ENCODE results near the gene GRIN3B.
"Not testable (repeated sequence)": the region's sequence is repeated elsewhere in the genome, so short reads cannot be mapped to it uniquely, and the experiment has no call there.

The GRIN3B gene

GRCh38 chr19:1017906-1018305 is 17.7 kb downstream of the GRIN3B start:
- Mint-ChIP-seq H3K27ac (no peak overlapping the region), H3K4me1 (peaks cover 33% of the 10 kb centered on the region), H3K4me3 (peak overlapping the region; percentile 91), H3K9me3 (no peaks in the 10 kb centered on the region), H3K36me3 (no peaks in the 10 kb centered on the region), H3K27me3 (no peaks in the 10 kb centered on the region)

- H3K36me3 Mint-ChIP-seq, result no peaks in the 10 kb centered on the region
- H3K4me1 Mint-ChIP-seq, result peaks cover 33% of the 10 kb centered on the region
- peak overlapping the region; percentile 91 for H3K4me3 Mint-ChIP-seq
- no peaks in the 10 kb centered on the region for H3K9me3 Mint-ChIP-seq
- peak overlapping the region; percentile 30 for H3K27ac Mint-ChIP-seq
- H3K27me3 Mint-ChIP-seq, result no peaks in the 10 kb centered on the region
These were observed 18.2 kb downstream of the GRIN3B start for GRCh38 chr19:1018393-1018792.

GRCh38 chr19:1018932-1019615 is 18.9 kb downstream of the GRIN3B start:
- no peaks in the 10 kb centered on the region for H3K9me3 Mint-ChIP-seq
- H3K4me1 Mint-ChIP-seq, result peaks cover 33% of the 10 kb centered on the region
- H3K4me3 Mint-ChIP-seq, result peak overlapping the region; percentile 91
- peak overlapping the region; percentile 30 for H3K27ac Mint-ChIP-seq
- H3K27me3 Mint-ChIP-seq, result no peaks in the 10 kb centered on the region
- no peaks in the 10 kb centered on the region for H3K36me3 Mint-ChIP-seq

- H3K4me1 Mint-ChIP-seq, result peaks cover 33% of the 10 kb centered on the region
- no peaks in the 10 kb centered on the region for H3K36me3 Mint-ChIP-seq
- peak overlapping the region; percentile 85 for H3K27ac Mint-ChIP-seq
- no peaks in the 10 kb centered on the region for H3K9me3 Mint-ChIP-seq
- no peaks in the 10 kb centered on the region for H3K27me3 Mint-ChIP-seq
- H3K4me3 Mint-ChIP-seq, result peak overlapping the region; percentile 91
These were observed 19.4 kb downstream of the GRIN3B start for GRCh38 chr19:1019616-1019961.

- Mint-ChIP-seq H3K27me3 (no peaks in the 10 kb centered on the region), H3K36me3 (no peaks in the 10 kb centered on the region), H3K9me3 (no peaks in the 10 kb centered on the region), H3K27ac (peak overlapping the region; percentile 85), H3K4me1 (peaks cover 33% of the 10 kb centered on the region), H3K4me3 (peak overlapping the region; percentile 91)
These were observed 20.0 kb downstream of the GRIN3B start for GRCh38 chr19:1019980-1020867.

GRCh38 chr19:1020868-1021425 is 20.7 kb downstream of the GRIN3B start, which contains the start of gene TMEM259:
TMEM259 (minus strand) TSS chr19:1021123; CDS start chr19:1020996, 127 bp downstream.
- peaks cover 34% of the 10 kb centered on the region for H3K4me1 Mint-ChIP-seq
- H3K27ac Mint-ChIP-seq, result peak within 1 kb of the TSS; percentile 99
- no peaks in the 10 kb centered on the region for H3K36me3 Mint-ChIP-seq
- H3K9me3 Mint-ChIP-seq, result no peaks in the 10 kb centered on the region
- H3K4me3 Mint-ChIP-seq, result peak within 1 kb of the TSS; percentile 91
- no peaks in the 10 kb centered on the region for H3K27me3 Mint-ChIP-seq

GRCh38 chr19:1023883-1024188 is 23.6 kb downstream of the GRIN3B start:
- H3K36me3 Mint-ChIP-seq, H3K27me3 Mint-ChIP-seq, H3K4me3 Mint-ChIP-seq, H3K9me3 Mint-ChIP-seq: not testable (repeated sequence)
- Mint-ChIP-seq H3K27ac (peak overlapping the region; percentile 65), H3K4me1 (peaks cover 15% of the 10 kb centered on the region)

GRCh38 chr19:1025080-1025479 is 24.9 kb downstream of the GRIN3B start:
- H3K27ac Mint-ChIP-seq, result peak overlapping the region; percentile 2
- H3K9me3 Mint-ChIP-seq, H3K4me3 Mint-ChIP-seq, H3K36me3 Mint-ChIP-seq, H3K27me3 Mint-ChIP-seq: not testable (repeated sequence)
- peaks cover 18% of the 10 kb centered on the region for H3K4me1 Mint-ChIP-seq

GRCh38 chr19:1025960-1026782 is 26.0 kb downstream of the GRIN3B start, which contains the start of gene CNN2:
CNN2 (plus strand) TSS chr19:1026608; CDS start chr19:1026662, 54 bp downstream.
- peak within 1 kb of the TSS; percentile 92 for H3K4me3 Mint-ChIP-seq
- H3K4me1 Mint-ChIP-seq, result peaks cover 27% of the 10 kb centered on the region
- no peaks in the 10 kb centered on the region for H3K27me3 Mint-ChIP-seq
- peaks cover 2% of the 10 kb centered on the region for H3K36me3 Mint-ChIP-seq
- H3K27ac Mint-ChIP-seq, result peak within 1 kb of the TSS; percentile 89
- no peaks in the 10 kb centered on the region for H3K9me3 Mint-ChIP-seq

GRCh38 chr19:1026783-1027649 is 26.8 kb downstream of the GRIN3B start:
- Mint-ChIP-seq H3K9me3 (no peaks in the 10 kb centered on the region), H3K4me3 (peak overlapping the region; percentile 92), H3K27ac (peak overlapping the region; percentile 84), H3K4me1 (peaks cover 24% of the 10 kb centered on the region), H3K27me3 (no peaks in the 10 kb centered on the region), H3K36me3 (peaks cover 2% of the 10 kb centered on the region)

- peak overlapping the region; percentile 92 for H3K4me3 Mint-ChIP-seq
These were observed 27.4 kb downstream of the GRIN3B start for GRCh38 chr19:1027650-1028061.

GRCh38 chr19:1028062-1028926 is 28.1 kb downstream of the GRIN3B start:
- peaks cover 35% of the 10 kb centered on the region for H3K4me1 Mint-ChIP-seq
- no peaks in the 10 kb centered on the region for H3K9me3 Mint-ChIP-seq
- H3K27me3 Mint-ChIP-seq, result no peaks in the 10 kb centered on the region
- peak overlapping the region; percentile 30 for H3K27ac Mint-ChIP-seq
- H3K4me3 Mint-ChIP-seq, result peak overlapping the region; percentile 85
- H3K36me3 Mint-ChIP-seq, result peaks cover 2% of the 10 kb centered on the region

More at GRCh38 chr19:1027650-1028061, 27.4 kb downstream of the GRIN3B start:
- H3K36me3 Mint-ChIP-seq, result peaks cover 2% of the 10 kb centered on the region
- H3K4me1 Mint-ChIP-seq, result peaks cover 29% of the 10 kb centered on the region
- H3K27ac Mint-ChIP-seq, result peak overlapping the region; percentile 30
- H3K9me3 Mint-ChIP-seq, result no peaks in the 10 kb centered on the region
- H3K27me3 Mint-ChIP-seq, result no peaks in the 10 kb centered on the region

- H3K4me3 Mint-ChIP-seq, result no peak overlapping the region
- peaks cover 35% of the 10 kb centered on the region for H3K4me1 Mint-ChIP-seq
- H3K9me3 Mint-ChIP-seq, result no peaks in the 10 kb centered on the region
- no peaks in the 10 kb centered on the region for H3K27me3 Mint-ChIP-seq
- no peak overlapping the region for H3K27ac Mint-ChIP-seq
- H3K36me3 Mint-ChIP-seq, result peaks cover 4% of the 10 kb centered on the region
These were observed 32.1 kb downstream of the GRIN3B start for GRCh38 chr19:1032264-1032867.
